GM12878 (cell line): ENCODE data around the gene PAOX. TPM values are rescaled to one million over a fixed set of nuclear protein-coding genes. Genes with fewer than 3 reads are reported as not detected.
"Not testable (repeated sequence)": the region's sequence is repeated elsewhere in the genome, so short reads cannot be mapped to it uniquely, and the experiment has no call there.

ENCODE experiments used
- ATAC-seq: fragments of 200-7000 bp; cut with Tn5 transposase; 3 replicates; pipeline ENCODE4 v1.9.1; 2020; ENCODE audit warnings: mild to moderate bottlenecking, moderate library complexity
- BruUV-seq: library from RNA; stranded (reverse); fragments of 400-500 nt; replicated peaks from 2 replicates; lab custom pipeline; 2021; lab: Mats Ljungman, UMichigan
- CTCF ChIA-PET: fragments of 300-600 bp; sonication (Branson Sonifier 250); formaldehyde crosslinking; extraction: SDS; loops from one replicate; lab custom pipeline; 2021; ENCODE audit warnings: inconsistent platforms; lab: Yijun Ruan, JAX
- POLR2A ChIA-PET: fragments of 350-600 bp; formaldehyde crosslinking; extraction: SDS; loops from one replicate; lab custom pipeline; 2021; ENCODE audit warnings: inconsistent platforms; lab: Charles Lee
- RAD21 ChIA-PET: fragments of 300-600 bp; sonication (Branson Sonifier 250); formaldehyde crosslinking; loops from one replicate; lab custom pipeline; 2023; ENCODE audit warnings: antibody characterized with exemption; ENCODE audit not compliant: unreplicated experiment; lab: Charles Lee
- SMC1A ChIA-PET: fragments of 300-600 bp; sonication (Branson Sonifier 250); formaldehyde crosslinking; loops from one replicate; lab custom pipeline; 2023; ENCODE audit not compliant: unreplicated experiment, uncharacterized antibody; lab: Charles Lee
- DNase-seq: peaks from one replicate; pipeline ENCODE4 v3.0.0-alpha.2; 2011; ENCODE audit warnings: low read depth, low spot score
- FAIRE-seq: peaks from 3 replicates; lab custom pipeline; 2011; peaks lifted over from hg19 to GRCh38; lab: Jason Lieb, UNC
- H2AFZ ChIP-seq: 2 replicates; pipeline ENCODE4 v1.6.0; 2011; ENCODE audit warnings: low read depth, low read length, control low read depth; ENCODE audit not compliant: control insufficient read depth
- H3K27ac ChIP-seq: 2 replicates; pipeline ENCODE4 v1.5.1; 2011; ENCODE audit warnings: control low read depth; ENCODE audit not compliant: control insufficient read depth, insufficient read depth
- H3K27me3 ChIP-seq, 2 experiments: replicated peaks in 1 of 2; 2 replicates each; pipeline versions ENCODE4 v1.6.0 to v1.6.1; 2011; ENCODE audit warnings: low read length in 1 of 2; ENCODE audit not compliant: control insufficient read depth in 2 of 2, insufficient read depth in 2 of 2
- H3K36me3 ChIP-seq, 2 experiments: 2 replicates each; pipeline ENCODE4 v1.5.1; 2011; ENCODE audit warnings: low read length in 1 of 2; ENCODE audit not compliant: control insufficient read depth in 2 of 2, insufficient read depth in 2 of 2
- H3K4me1 ChIP-seq: 2 replicates; pipeline ENCODE4 v1.6.1; 2011; ENCODE audit warnings: mild to moderate bottlenecking, low read length, moderate library complexity, mixed read lengths; ENCODE audit not compliant: control insufficient read depth, insufficient read depth
- H3K4me2 ChIP-seq: 2 replicates; pipeline ENCODE4 v1.6.0; 2011; ENCODE audit warnings: control low read depth; ENCODE audit not compliant: control insufficient read depth, insufficient read depth
- H3K4me3 ChIP-seq: fragments of 200-600 bp; sonication (generic); 2 replicates; pipeline ENCODE4 v1.5.1; 2016
- H3K79me2 ChIP-seq: 2 replicates; pipeline ENCODE4 v1.6.0; 2011; ENCODE audit warnings: low read length; ENCODE audit not compliant: control insufficient read depth, insufficient read depth
- H3K9ac ChIP-seq: 2 replicates; pipeline ENCODE4 v1.8.0; 2011; ENCODE audit warnings: low read length, control low read depth, mixed read lengths; ENCODE audit not compliant: control insufficient read depth, insufficient read depth
- H3K9me3 ChIP-seq: replicated peaks from 3 replicates; pipeline ENCODE4 v1.5.1; 2011; ENCODE audit warnings: mild to moderate bottlenecking, low read length; ENCODE audit not compliant: control insufficient read depth, insufficient read depth
- H4K20me1 ChIP-seq: 2 replicates; pipeline ENCODE4 v1.6.0; 2011; ENCODE audit not compliant: control insufficient read depth, insufficient read depth
- IRF4 ChIP-seq: IDR thresholded peaks from 2 replicates; pipeline ENCODE4 v1.6.1; 2011; ENCODE audit warnings: low read depth, low read length
- JUND ChIP-seq: IDR thresholded peaks from 2 replicates; pipeline ENCODE4 v1.6.1; 2012; ENCODE audit warnings: low read depth, mild to moderate bottlenecking, low read length, improper control_type of control experiment, moderate library complexity
- KAT2A ChIP-seq: conservative IDR thresholded peaks from 2 replicates; pipeline ENCODE4 v1.6.1; 2011; ENCODE audit warnings: low read depth, low read length; ENCODE audit not compliant: control insufficient read depth
- LARP7 ChIP-seq: fragments of 450-650 bp; IDR thresholded peaks from 2 replicates; pipeline ENCODE4 v1.6.1; 2017; ENCODE audit warnings: mild to moderate bottlenecking
- NR2C1 ChIP-seq: fragments of 450-650 bp; IDR thresholded peaks from 2 replicates; pipeline ENCODE4 v1.6.1; 2017; ENCODE audit warnings: antibody characterized with exemption, mild to moderate bottlenecking, moderate library complexity
- TAF1 ChIP-seq: IDR thresholded peaks from 2 replicates; pipeline ENCODE4 v1.6.1; 2011; ENCODE audit warnings: mild to moderate bottlenecking, low read depth, low read length, borderline replicate concordance
- TARDBP ChIP-seq: IDR thresholded peaks from 2 replicates; pipeline ENCODE4 v1.6.1; 2016; ENCODE audit warnings: borderline replicate concordance
- ZNF687 ChIP-seq: fragments of 450-650 bp; IDR thresholded peaks from 2 replicates; pipeline ENCODE4 v1.6.1; 2017; ENCODE audit warnings: mild to moderate bottlenecking, moderate library complexity
- WGBS: methylation state at CpG from one replicate; pipeline ENCODE4 v1.1.6; 2016; ENCODE audit warnings: low lambda C conversion rate; ENCODE audit not compliant: insufficient replicate concordance, insufficient coverage; ENCODE audit errors: missing lambda C conversion rate; 5-methylcytosine and 5-hydroxymethylcytosine counted together
- in situ Hi-C: fragments of 300-500 bp; cut with MboI; formaldehyde crosslinking; loops from 9 replicates; pipeline ENCODE4 v1.14.3; 2018; ENCODE audit warnings: mixed read lengths
- intact Hi-C: fragments of 100-400 bp; cut with micrococcal nuclease; formaldehyde crosslinking; loops from one replicate; pipeline ENCODE4 v1.14.2; 2022; ENCODE audit not compliant: unreplicated experiment
- polyA plus RNA-seq, 11 experiments: library from polyadenylated mRNA; depleted of rRNA in 4 of 11; unstranded in 6 of 11; stranded (reverse) in 5 of 11; fragments of >200 nt; fragmentation: Nextera tagmentation in 4 of 11; fragmentation: Illumina TruSeq in 1 of 11; extraction: Ambion mirVana in 4 of 11; extraction: Trizol in 1 of 11; gene quantifications; 1 replicate in 1 of 11; 2 replicates in 10 of 11; pipeline versions ENCODE4 v1.2.1 to v1.2.3, GENCODE V29; 2011 to 2016; ENCODE audit warnings: inconsistent platforms in 2 of 11, missing spikeins in 2 of 11, low read depth in 1 of 11
- total RNA-seq, 4 experiments: library from RNA; depleted of rRNA in 3 of 4; stranded (reverse); fragments of >200 nt in 3 of 4; fragmentation: Illumina TruSeq in 1 of 4; extraction: Trizol in 1 of 4; gene quantifications; 2 replicates each; pipeline versions ENCODE4 v1.2.1 to v1.2.3, GENCODE V29; 2013 to 2021

PAOX gene
- total and polyA plus RNA-seq, 10 of the 15 experiments (the other 5 are each of a cell fraction or from before 2014, with no cell fraction given) = 1.2 to 22.2 (median 10.5) TPM

DNA sequence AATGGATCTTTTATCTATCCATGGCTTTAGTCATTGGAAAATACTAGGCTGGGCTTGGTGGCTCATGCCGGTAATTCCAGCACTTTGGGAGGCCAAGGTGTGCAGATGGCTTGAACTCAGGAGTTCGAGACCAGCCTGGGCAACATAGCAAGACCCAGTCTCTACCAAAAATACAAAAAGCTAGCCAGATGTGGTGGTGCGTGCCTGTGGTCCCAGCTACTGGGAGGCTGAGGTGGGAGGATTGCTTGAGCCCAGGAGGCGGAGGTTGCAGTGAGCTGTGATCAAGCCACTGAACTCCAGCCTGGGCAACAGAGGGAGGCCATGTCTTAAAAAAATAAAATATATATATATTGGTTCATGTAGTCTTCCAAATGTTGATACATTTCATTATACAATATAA, 7.9 kb downstream of the PAOX start:
- in situ Hi-C loops, H2AFZ ChIP-seq, H3K27me3 ChIP-seq, intact Hi-C loops, BruUV-seq, H3K36me3 ChIP-seq, H3K79me2 ChIP-seq, H3K9ac ChIP-seq, H3K27ac ChIP-seq, FAIRE-seq, H4K20me1 ChIP-seq, H3K4me3 ChIP-seq, ATAC-seq, H3K4me2 ChIP-seq, DNase-seq, H3K9me3 ChIP-seq: not testable (repeated sequence)
- H3K4me1 ChIP-seq = peaks cover 18% of the 10 kb centered on the region
- ChIA-PET RAD21 (interaction anchor here (1.3 to 1.5 kb wide), 2 partner anchors 7 to 14 kb away, joined by 3 to 7 read pairs; partner anchors contain the start of gene PAOX), CTCF (interaction anchor here (1.0 kb wide), 1 partner anchor 57 kb away, joined by 6 read pairs; no protein-coding TSS in a partner anchor), POLR2A (interaction anchor here (0.6 to 4.5 kb wide), 5 partner anchors 9 to 32 kb away, joined by 3 to 31 read pairs (median 4); partner anchors contain the start of gene PAOX), SMC1A (interaction anchor here (1.5 to 2.0 kb wide), 3 partner anchors 10 to 57 kb away, joined by 3 to 6 read pairs (median 4); no protein-coding TSS in a partner anchor)
- WGBS = 100% methylated on average over 4 of the region's 4 CpGs

DNA sequence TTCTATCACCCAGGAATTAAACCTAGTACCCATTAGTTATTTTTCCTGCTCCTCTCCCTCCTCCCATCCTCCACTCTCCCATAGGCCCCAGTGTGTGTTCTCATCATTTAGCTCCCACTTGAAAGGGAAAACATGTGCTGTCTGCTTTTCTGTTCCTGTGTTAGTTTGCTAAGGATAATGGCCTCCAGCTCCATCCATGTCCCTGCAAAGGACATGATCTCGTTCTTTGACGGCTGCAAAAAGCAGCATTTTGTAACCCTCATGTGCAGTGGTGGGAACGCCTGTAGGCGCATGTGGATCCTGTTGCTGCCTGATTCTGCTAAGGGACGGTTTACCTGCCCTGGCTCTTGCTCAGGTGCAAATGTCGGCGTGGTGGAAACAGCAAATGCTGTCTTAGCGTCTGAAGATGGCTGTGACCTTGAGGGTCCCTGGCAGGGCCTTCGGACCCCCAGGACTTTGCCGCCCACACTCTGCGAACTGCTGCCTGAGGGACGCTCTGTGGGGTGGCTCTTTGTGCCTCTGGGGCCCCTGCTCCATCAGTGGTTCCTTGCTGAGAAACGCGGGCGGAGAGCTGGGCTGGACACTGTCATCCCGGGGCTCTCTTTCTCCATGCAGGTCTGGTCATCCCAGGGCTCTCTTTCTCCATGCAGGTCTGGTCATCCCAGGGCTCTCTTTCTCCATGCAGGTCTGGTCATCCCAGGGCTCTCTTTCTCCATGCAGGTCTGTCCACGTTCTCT, 9.3 kb downstream of the PAOX start:
- H3K4me2 ChIP-seq = peak overlapping the region; percentile 86
- TF ChIP-seq NR2C1 = peak; percentile 53
- TF ChIP-seq ZNF687 = no peak
- 0 out of 2 replicates have a peak, but pooled peaks have one; percentile 2 for TF ChIP-seq JUND
- no peak for TF ChIP-seq TARDBP
- 0 out of 2 replicates have a peak, but pooled peaks have one; percentile 7 for TF ChIP-seq IRF4
- TF ChIP-seq KAT2A = no peak
- TF ChIP-seq TAF1 = peak; percentile 50; the same call in 1 of the 2 replicates
- peak; percentile 66 for TF ChIP-seq LARP7

More for the DNA sequence above, 9.3 kb downstream of the PAOX start:
- POLR2A ChIA-PET = interaction anchor here (0.6 to 4.5 kb wide), 5 partner anchors 11 to 113 kb away, joined by 3 to 31 read pairs (median 7); partner anchors contain the start of gene PAOX
- RAD21 ChIA-PET = interaction anchor here (0.7 to 3.0 kb wide), 8 partner anchors 9 to 114 kb away, joined by 3 to 13 read pairs (median 3); partner anchors contain the start of genes ECHS1, FUOM and PAOX
- SMC1A ChIA-PET = interaction anchor here (0.7 to 4.5 kb wide), 5 partner anchors 10 to 59 kb away, joined by 3 to 21 read pairs (median 4); partner anchors contain the start of gene PAOX
- no peaks in the 10 kb centered on the region for H3K9me3 ChIP-seq
- 1% methylated on average over 17 of the region's 17 CpGs for WGBS
- peak; percentile 60 for DNase-seq
- in situ Hi-C loops (no loop called here), intact Hi-C loops (loop anchor here (2.0 kb wide), 2 partner anchors 16 to 18 kb away; partner anchors contain the start of gene ECHS1)
- peak overlapping the region; percentile 92 for H3K27ac ChIP-seq
- H3K27me3 ChIP-seq = no peaks in the 10 kb centered on the region
- CTCF ChIA-PET = interaction anchor here (1.0 to 2.0 kb wide), 4 partner anchors 10 to 81 kb away, joined by 4 to 5 read pairs (median 4); no protein-coding TSS in a partner anchor
- no peaks in the 10 kb centered on the region for H4K20me1 ChIP-seq
- no peaks in the 10 kb centered on the region for H3K36me3 ChIP-seq
- FAIRE-seq = peak; percentile 71
- peak; percentile 28 for ATAC-seq
- peak overlapping the region; percentile 13 for H2AFZ ChIP-seq
- TSS peak; percentile 96 for BruUV-seq
- peak overlapping the region; percentile 71 for H3K4me3 ChIP-seq
- H3K9ac ChIP-seq = peak overlapping the region; percentile 70
- H3K4me1 ChIP-seq = peaks cover 32% of the 10 kb centered on the region
- H3K79me2 ChIP-seq = peaks cover 3% of the 10 kb centered on the region
